NCI-H1694 treated with DMSO at 0.1 percent for 48 hours (cell line): ENCODE data around the gene LCMT1.

Source experiments
- DNase-seq: peaks from one replicate; lab custom pipeline; 2025; lab: John Stamatoyannopoulos, UW

Gene LCMT1

DNA sequence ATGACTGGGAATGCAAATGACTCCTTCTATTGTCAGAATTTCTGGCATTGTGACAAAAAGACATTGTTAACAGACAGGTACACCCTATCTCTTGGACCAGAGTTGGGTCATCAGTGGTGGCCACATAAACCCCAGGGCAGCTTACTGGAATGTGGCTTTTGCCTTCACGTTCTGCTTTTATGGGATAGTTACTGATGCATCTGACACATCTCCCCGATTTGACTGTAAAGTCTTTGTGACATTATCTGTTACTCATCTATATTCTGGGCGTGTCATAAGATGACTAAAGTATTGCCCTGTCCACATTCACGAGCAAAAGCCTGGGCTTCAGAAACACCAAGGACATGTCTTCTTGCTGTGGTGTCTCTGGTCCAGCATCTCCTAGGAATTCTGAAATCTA, 86.5 kb downstream of the LCMT1 start:
- no peak for DNase-seq

- DNase-seq: no peak
These were observed 87.9 kb downstream of the LCMT1 start for GRCh38 chr16:25199457-25199856.

DNA sequence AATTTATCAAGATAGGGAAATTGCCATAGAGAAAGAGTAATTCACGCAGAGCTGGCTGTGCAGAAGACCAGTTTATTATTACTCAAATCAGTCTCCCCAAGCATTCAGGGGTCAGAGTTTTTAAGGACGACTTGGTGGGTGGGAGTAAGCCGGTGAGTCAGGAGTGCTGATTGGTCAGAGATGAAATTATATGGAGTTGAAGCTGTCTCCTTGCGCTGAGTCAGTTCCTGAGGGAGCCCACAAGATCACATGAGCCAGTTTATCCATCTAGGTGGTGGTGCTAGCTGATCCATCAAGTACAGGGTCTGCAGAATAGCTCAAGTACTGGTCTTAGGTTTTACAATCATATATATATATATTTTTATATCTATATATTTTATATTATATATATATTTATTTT, 99.2 kb downstream of the LCMT1 start:
- DNase-seq: no peak

DNA sequence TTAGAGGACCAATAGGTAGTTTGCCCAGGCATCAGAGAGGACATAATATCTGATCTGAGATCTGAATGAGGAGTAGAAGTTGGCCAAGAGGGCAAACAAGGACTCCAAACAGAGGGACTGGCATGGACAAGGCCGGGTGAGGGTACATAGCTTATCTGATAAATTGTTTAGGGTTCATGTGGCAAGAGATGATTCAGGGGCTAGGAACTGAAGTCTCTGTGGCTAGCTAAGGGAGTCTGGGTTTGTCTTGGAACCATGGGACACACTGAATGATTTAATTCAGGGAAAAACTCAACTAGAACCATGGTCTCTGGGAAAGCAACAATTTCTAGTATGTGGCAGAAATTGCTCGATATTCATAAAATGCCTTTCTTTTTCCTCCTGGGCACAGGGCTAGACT, 101.1 kb downstream of the LCMT1 start:
- no peak for DNase-seq

- no peak for DNase-seq
These were observed 102.3 kb downstream of the LCMT1 start for GRCh38 chr16:25213709-25214397.

GRCh38 chr16:25217112-25217511, 105.6 kb downstream of the LCMT1 start:
- DNase-seq: no peak

DNA sequence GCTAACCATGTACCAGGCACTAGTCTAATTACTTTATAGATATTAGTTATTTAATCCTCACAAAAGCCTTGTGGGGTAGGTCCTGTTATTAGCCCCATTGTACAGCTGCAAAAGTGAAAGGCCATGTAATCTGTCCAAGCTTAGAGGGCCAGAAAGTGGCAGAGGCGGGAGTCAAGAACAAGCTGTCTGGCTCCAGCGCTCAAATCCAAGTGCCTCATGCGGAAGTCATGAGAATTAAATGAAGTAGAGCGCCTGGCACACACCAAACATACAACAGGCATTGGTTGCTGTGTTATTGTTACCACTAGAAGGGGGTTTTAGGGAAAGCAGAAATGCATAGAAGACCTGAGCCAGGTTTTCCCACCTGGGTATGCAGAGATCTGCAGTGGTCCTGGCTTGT, 106.4 kb downstream of the LCMT1 start:
- no peak for DNase-seq

GRCh38 chr16:25219070-25219737, 107.7 kb downstream of the LCMT1 start:
- no peak for DNase-seq

DNA sequence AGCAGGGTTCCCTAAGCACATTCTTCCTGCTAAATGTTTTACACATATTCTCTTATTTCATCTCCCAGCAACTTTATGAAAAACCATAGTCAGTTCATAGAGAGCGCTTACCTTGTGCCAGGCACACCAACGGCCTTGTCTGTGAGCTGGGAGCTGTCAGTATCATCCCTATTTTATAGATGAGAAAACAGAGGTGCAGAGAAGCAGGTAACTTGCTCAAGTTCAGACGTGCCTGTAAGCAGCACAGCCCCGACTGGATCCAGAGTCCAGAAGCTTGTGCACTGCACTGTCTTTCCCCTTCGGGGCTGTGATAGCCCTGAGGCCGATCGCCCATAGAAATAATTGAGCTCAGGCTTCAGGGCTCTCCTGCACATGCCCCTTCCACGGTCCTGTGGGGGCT, 111.4 kb downstream of the LCMT1 start:
- DNase-seq: no peak

DNA sequence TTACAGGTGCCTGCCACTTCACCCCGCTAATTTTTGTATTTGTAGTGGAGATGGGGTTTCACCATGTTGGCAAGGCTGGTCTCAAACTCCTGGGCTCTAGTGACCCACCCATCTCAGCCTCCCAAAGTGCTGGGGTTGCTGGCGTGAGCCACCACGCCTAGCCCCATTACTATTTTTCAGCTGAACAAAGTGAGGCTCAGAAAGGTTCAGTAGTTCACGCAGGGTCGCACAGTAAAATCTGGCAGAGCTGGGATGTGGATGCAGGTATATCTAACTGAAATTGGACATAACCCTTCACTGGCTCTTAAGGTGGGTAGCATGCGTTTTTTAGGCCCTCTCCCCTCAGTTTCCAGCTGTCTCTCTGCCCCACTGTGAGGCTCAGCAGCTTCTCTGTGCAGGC, 112.4 kb downstream of the LCMT1 start:
- DNase-seq: no peak

GRCh38 chr16:25224731-25225319, 113.3 kb downstream of the LCMT1 start:
- DNase-seq: no peak
